HG03097 (cell line): ENCODE measurements around the gene AP4S1.
"Not testable (repeated sequence)": the region's sequence is repeated elsewhere in the genome, so short reads cannot be mapped to it uniquely, and the experiment has no call there.

Experiments used
- ATAC-seq: cut with Tn5 transposase; IDR thresholded peaks from one replicate; pipeline ENCODE4 v1.9.1; 2021; ENCODE audit not compliant: unreplicated experiment, low FRiP score

The AP4S1 gene

DNA sequence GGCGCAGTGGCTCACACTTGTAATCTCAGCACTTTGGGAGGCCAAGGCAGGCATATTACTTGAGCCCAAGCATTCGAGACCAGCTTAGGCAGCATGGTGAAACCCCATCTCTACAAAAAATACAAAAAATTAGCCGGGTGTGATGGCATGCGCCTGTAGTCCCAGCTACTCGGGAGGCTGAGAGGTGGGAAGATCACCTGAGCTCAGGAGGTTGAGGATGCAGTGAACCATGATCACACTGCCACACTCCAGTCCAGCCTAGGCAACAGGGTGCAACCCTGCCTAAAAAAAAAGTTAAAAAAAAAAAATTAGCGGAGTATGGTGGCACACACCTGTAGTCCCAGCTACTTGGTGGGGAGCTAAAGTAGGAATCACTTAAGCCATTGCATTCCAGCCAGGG is 21.4 kb upstream of the AP4S1 start:
- ATAC-seq = not testable (repeated sequence)

DNA sequence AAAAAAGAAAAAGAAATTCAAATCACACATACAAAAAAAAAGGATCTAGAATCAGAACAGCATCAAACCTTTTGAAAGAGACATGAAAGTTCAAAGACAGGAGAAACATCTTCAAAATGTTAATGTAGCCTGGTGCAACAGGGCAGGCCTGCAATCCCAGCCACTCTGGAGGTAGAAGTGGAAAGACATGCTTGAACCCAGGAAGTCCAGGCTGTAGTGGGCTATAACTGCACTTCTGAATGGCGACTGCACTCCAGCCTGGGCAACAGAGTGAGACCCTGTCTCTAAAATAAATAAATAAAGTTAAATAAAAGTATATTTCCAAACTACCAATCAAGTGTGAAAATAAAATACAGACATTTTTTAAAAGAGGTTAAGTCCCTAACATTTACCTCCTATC is 18.7 kb upstream of the AP4S1 start:
- ATAC-seq = no peak

DNA sequence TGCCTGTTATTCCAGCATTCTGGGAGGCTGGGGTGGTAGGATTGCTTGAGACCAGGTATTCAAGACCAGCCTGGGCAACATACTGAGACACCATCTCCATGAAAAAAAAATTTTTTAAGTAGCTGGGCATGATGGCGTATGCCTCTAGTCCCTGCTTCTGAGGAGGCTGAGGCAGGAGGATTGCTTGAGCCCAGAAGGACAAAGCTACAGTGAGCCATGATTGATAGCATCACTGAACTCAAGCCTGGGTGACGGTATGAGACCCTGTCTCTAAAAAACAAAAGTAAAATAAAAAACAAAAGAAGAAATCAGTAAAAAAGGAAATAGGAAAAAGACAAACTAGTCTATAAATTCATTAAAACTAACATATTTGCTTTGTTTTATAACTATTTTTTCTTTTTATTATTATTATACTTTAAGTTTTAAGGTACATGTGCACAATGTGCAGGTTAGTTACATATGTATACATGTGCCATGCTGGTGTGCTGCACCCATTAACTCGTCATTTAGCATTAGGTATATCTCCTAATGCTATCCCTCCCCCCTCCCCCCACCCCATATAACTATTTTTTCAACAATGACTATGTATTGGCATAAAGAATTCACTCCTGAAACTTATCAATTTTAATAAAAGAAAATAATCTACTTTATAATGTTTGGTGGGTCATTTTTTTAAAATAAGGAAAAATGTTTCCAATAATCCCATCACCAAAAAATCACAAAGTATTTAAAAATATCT is 15.4 kb upstream of the AP4S1 start:
- ATAC-seq = no peak

DNA sequence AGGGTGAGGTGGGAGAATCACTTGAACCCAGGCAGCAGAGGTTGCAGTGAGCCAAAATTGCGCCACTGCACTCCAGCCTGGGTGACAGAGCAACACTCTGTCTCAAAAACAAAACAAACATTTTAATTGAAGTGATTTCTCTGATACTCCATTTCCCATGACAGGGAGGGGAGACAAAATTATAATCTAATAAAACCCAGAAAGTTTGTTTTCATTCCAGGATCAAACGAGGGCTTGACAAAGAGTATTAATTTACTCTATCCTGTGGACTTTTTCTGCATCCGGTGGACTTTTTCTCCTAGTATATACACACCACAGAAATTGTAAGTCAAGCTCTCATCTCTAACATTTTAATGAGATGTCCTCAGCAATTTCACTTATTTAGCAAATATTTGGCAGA is 14.5 kb upstream of the AP4S1 start:
- ATAC-seq = no peak

DNA sequence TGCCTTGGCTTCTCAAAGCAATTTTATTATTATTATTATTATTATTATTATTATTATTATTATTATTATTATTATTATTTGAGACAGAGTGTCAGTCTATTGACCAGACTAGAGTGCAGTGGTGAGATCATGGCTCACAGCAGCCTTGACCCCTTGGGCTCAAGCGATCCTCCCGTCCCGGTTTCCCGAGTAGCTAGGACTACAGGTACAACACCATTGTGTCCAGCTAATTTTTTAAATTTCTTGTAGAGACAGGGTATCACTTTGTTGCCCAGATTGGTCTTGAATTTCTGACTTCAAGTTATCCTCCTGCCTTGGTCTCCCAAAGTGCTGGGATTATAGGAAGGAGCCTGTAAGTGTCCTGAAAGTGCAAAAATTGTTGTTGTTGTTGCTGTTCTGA is 11.6 kb upstream of the AP4S1 start:
- no peak for ATAC-seq

DNA sequence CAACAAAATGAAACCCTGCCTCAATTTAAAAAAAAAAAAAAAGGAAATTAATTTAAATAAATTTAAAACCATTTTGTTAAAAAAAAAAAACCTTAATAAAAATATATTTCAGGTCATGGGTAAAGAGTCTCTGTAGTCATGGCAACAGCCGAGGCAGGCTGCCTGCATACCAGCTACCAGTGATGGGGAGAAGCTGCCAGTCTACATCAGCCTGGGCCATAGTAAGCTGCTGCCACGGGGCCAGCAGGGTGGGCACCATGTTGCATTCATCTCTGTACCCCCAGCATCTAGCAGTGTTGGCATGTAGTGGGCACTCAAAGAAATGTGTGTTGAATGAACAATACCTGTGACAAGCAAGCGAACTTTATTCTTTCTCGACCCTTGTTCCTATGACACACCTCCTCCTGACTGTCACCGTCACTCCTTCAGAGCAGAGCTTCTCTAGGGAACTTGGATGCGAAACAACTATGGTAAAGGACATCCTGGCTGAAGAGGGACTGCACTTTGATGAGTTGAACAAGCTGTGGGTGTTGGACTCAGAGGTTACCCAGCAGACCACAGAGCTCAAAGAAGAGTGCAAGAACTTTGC is 7.3 kb upstream of the AP4S1 start:
- no peak for ATAC-seq

DNA sequence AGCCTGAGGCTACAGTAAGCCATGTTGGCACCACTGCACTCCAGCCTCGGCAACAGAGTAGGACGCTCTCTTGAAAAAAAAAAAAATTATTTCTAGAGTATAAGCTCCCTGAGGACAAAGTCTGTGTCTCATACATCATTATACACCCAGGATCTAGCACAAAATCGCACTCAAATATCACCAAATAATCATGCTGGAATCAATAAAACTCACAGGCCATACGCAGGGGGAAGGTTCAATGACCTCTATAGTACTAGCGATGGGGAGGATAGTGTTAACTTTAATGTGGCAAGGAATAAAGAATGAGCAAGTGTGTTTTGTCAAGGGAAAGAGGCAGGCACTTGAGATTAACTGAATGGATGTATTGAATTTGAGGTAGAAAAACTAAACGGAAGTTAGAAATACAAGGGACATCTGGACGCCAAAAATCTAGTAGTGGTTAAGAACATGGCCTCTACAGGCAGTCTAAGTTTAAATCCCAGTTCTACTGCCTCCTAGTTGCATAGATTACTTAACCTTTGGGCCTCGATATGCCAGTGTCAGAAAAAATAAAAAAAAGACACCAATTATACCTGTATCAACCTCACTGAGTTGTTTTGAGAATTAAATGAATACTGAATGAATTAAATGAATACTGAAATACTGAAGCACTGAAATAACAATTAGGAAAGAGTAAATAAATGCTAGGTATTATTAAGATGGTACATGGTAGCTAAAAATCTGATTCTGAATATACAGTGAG is 4.4 kb upstream of the AP4S1 start:
- no peak for ATAC-seq

DNA sequence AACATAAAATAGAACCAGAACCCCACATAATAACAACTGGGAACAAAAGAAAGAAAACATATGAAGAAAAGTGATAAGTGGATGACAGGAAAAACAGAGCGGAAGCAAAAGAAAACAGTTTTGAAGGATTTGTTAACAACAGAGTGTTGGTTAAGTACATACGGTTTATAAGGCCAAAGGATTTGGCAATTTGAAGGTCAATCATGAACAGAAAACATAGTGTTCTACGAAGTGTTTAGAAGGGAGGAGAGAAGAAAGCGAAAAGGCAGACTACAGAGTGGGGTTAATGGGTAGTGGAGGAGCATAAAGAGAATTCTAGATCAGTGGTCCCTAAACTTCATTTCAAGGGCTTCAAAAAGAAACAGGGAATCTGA is 3.9 kb upstream of the AP4S1 start:
- no peak for ATAC-seq

DNA sequence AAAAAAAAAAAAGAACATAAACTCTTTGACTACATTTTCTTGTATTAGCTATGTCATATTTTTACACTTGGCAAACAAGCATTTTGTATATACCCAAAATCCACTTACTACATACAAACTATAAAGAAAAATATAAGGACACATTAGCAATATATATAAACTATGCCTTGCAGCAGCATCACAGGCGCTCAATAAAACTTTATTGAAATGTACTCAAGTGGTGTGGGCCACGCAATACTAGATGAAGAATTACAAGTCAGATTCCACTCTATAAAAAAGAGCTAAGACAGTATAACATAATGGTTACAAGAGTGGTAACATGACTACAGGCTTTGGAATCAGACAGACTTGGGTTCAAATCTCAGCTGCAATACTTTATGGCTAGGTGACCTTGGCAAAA is 3.1 kb upstream of the AP4S1 start:
- ATAC-seq = no peak

DNA sequence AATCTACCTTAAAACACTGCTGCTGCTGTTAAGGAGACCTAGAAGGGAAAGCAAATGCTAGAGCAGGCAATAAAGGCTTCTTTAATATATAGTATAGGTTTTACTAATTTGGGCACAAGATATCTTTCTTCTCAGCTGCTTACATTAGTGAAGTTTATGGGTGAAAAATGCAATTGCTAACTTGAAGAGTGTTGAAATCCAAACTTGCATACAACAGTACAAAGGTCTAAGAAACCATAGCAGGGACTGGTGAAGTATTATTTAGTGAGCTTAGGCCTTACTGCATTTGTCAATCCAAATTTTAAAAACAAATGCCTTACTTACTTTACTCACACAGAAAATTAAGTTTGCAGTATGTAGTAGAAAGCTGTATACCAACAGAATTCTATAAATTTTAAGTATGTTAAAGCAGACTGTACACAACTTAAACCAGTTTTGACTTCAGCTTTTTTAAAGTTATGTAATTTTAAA is 1.4 kb upstream of the AP4S1 start:
- no peak for ATAC-seq

DNA sequence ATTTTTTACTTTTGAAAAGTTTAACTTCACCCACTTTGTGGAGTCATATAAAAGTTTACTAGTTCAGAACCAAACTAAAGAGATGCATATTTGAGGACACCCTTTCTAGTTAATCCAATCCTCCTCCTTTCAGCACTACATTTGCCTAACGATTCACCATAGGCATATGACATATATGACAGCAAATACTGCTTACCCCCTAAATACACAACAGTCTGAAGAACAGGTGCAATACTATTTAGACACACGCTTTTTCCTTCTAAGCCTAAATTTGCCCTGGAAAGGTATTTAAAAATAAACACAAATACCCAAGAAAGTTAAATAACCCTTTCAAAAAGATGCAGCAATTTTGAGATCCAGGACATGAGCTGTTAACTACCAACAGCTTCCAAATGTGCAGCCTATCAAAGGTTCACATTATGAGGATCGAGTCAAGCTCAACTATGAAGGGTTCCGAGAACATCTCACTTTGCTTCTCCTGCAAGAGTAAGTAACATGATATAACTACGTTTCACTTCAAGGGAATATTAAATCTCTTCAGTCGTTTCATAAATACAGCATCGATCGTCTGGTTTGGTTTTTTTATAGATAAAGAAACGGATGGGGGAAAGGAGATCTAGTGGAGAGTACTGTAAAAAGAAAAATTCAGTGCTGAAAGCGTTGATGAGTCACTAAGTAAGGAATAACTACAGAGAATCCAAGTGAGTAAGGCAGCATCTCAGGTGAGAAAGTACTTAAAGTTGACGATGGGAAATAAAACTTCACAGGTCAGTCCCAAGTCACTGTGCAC is 677 bp upstream of the AP4S1 start:
- no peak for ATAC-seq

DNA sequence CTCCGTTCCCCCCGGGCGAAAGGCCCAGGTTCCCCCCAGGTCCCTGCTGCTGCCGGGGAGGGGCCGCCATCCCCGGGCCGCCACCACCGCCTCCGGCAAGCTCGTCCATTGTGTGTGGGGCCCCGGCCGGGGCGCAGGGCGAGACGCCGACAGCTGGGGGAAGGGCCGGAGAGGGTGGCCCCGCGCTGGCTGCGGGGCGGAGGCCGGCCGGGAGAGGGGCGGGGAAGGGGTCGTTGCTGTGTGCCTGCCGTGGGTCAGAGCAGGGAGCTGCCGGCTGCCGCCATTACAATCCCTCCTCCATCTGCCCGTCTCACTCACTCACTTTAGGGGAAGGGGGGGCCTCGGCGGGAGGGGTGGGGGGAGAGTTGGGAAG is 614 bp downstream of the AP4S1 start, which contains the start of gene STRN3:
TSS of gene STRN3 (minus strand) at position 303 of the 373 bp plus-strand sequence. CDS start at position 109, 194 bp downstream.
- no peak for ATAC-seq

DNA sequence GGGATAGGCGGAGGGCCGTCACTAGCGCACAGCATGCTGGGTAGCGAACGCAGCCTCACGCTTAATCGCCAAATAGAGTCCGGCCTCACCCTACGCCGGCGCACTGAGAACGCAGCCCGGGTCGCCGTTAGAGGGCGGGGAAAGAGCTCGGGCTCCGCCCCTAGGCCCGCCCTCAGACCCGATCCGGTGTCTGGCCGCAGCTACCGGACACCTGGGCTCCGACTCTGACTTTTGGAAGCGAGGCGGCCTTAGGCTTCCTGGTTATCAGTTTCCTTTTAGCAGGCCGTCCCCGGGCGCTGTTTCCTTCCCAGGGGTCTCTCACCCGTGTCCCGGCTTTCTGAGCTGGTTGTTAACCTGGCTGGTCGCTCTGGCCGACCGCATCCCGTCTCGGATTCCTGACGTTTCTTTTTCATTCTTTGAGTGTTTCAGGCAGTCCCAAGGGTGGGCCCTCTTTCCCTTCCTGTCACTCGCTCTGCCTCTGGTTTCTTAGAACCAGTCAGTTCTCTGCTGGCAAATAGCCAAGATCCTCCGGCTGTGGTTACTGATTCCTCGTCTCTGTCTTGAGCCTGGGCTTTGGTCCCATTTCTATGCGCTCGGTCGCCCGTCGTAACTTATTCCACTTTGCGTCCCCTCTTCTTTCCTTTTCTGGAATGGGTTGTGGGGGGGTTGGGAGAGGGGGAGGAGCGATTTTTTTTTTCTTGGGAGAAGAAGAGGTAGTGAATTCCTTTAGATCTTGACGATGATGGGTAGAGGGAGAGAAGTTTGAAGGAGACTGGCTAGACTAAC is 1.2 kb downstream of the AP4S1 start:
- ATAC-seq = peak; percentile 88

DNA sequence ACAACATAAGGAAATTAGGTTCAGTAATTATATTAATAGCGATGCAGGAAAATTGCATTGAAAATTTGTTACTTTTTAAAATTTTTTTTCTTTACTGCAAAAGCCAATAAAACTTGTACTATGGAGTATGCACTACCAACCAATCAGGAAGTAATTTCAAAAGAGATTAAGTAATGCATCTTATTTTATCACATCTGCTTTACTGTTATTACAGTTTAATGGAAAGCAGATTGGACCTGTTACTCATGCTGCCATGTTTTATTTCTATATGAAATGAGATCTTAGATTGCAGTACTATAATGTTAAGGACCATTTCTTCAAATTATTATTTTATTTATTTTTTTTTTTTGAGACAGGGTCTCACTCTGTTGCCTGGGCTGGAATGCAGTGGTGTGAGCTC is 2.4 kb downstream of the AP4S1 start:
- ATAC-seq = no peak

DNA sequence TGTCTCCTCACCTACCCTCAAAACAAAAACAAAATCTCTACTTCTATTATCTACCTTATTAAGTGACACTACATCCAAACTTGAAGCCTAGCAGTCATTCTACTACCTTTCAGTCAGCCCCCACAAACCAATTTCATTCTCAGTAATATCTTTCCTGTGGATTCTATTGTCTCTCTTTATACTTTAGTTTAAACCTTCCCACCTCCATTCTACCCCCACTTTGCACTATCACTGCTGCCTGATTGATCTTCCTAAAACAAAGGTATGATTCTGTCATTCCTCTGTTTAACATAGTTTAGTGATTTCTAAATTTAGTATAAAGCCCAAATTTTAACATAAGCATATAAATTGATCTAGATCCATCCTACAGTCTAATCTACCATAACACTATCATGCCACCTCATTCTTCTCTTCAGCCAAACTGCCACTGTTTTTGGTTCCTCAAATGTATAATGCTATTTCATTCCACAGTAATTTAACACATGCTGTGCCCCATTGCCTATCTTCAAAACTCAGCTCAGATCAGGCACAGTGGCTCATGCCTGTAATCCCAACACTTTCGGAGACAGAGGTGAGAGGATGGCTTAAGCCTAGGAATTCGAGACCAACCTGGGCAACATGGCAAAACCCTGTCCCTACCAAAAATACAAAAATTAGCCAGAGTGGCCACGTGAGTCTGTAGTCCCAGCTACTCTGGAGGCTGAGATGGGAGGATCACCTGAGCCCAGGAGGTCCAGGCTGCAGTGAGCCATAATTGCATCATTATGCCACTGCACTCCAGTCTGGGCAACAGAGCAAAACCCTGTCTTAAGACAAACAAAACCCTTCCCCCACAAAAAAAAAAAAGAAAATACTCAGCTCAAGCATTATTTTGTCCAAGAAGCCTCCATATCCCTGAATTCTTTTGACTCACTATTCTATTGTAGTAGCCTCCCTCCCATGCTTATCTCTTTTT is 3.8 kb downstream of the AP4S1 start:
- ATAC-seq = no peak

DNA sequence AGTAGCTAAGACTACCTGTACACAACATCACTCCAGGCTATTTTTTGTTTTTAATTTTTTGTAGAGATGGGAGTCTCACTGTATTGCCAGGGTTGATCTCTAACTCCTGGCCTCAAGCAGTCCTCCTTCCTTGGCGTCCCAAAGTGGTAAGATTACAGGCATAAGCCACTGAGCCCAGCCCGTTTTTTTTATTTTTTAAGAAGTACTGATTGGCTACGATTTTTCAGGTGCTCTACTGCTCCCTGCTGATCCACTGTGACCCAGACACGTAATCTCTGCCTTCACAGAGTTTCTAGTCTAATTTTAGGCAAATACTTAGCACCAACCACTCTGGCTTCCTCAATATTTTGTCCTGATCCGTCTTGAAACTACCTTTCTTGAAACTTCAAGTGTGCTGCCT is 5.0 kb downstream of the AP4S1 start:
- ATAC-seq = no peak

DNA sequence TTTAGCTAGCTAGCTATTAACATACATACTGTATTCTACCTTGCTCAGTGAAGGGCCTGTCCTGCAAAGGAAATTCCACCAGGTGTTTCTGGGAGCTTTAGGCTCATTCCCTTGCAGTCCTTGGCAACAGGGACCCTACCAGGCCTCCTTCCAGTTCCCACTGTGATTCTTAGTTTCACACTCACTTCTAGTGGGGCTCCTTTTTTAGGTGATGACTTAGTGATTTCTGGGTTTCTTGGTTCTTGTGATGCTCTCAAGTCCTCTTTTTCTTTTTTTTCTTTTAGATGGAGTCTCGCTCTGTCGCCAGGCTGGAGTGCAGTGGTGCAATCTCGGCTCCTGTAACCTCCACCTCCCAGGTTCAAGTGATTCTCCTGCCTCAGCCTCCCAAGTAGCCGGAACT is 11.1 kb downstream of the AP4S1 start:
- no peak for ATAC-seq

DNA sequence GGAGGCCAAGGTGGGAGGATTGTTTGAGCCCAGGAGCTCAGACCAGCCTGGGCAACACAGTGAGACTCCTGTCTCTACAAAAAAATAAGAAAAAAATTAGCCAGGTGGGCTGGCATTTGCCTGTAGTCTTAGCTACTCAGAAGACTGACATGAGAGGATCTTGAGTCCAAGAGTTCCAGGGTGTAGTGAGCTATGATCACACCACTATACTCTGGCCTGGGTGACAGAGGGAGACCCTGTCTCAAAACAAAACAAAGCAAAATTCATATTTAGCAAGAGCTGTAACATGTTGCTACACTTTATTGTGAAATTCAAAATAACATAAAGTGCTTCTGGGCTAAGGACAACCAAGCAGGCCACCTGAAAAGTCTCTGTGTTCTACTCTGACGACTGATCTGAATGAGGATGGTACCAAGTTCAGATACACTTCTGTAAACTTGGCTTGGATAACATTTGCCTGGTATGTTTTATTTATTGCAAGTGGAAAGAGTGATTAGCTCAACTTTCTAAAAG is 12.3 kb downstream of the AP4S1 start:
- no peak for ATAC-seq
